Hippocampal formation (tissue), 2 donors: Measurements from ENCODE around the gene CDK18.
A peak's percentile ranks its signal among the peaks of the same experiment; 100 is the strongest.

Source experiments
- DNase-seq, 2 donors: peaks; one replicate each; lab custom pipeline; 2025; lab: John Stamatoyannopoulos, UW

CDK18 gene

DNA sequence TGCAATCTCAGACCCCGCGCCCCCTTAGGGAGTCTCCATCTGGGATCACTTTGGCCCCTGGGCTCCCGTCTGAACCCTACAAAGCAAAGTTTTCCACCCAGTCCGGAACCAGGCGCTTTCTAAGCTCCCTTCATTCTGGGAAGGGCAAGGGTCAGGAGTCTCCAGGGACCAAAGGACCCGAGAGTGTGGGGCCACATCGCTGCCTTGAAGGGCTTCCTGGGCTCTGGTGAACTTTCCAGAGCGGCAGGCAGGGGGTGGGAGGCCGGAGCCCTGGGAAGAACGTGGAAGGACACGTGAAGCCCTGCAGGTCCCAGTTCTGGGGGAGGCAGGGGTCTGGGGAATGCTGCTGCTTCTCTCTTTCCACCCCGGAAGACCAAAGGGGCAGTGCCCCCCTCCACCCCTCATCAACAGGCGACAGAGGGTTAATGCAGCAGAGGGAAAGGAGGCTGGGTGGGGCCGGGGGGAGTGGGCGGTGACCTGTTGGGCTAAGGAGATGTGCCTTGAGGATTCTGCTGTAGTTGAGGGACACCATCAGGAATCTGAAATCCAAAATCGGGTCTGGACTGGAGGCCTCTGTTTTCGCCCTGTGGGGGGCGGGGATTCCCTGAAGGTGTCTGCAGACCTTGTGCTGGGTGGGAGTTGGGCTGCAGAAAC, 734 bp downstream of the CDK18 start:
- DNase-seq = no peak

DNA sequence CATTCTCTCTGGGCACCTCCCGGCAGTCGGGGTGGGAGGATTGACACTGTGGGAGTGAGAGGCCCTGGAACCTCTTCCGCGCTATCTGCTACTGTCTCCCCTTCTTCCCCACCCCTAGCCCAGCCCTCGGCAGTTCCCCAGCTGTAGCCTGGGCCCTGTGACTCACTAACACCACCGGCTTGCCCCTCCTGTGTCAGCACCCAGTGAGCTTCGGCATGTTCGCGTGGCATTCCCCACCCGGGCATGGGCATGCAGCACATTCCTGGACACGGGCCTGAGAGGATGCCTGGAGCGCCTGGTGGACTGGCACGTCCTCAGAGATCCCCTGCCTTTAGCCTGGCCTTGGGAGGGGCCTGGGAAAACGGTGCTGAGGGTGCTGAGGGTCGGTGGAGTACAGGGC, 1.3 kb downstream of the CDK18 start:
- DNase-seq = peak in 1 of 2 donors; percentile 36

DNA sequence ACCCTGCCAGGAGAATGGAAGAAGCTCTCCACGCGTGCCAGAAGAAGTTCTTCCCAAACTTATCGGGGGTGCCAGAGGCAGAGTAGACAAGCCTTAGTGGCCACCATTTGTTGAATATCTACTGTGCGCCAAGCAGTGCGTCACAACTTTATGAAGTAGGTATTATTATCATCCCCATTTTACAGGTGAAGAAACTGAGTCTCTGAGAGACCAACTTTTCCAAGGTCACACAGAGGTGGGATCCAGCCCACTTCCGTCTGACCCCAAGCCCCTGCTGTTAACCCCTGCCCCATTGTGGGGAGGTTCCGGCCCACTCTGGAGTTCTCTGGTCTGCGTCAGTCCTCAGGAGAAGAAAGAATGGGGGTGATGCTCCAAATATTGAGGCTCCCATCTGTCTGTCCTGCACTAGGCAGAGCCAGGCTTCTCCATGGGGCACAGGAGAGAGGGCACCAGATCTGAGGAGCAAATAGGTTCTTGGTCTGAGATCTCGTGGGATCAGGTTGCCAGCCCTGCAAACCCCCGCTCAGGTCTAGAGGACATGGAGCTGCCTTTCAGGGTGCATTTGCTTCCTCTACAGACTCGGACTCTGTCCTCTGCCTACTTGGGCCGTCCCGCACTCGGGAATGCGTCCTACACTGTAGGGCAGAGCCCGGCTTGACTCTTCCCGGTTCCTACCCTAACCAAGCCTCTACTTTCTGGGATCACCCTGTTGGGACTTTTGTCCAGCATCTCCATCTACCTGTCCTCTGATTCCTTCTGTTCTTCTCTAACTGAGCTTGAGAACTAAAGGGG, 2.1 kb downstream of the CDK18 start:
- DNase-seq = no peak

DNA sequence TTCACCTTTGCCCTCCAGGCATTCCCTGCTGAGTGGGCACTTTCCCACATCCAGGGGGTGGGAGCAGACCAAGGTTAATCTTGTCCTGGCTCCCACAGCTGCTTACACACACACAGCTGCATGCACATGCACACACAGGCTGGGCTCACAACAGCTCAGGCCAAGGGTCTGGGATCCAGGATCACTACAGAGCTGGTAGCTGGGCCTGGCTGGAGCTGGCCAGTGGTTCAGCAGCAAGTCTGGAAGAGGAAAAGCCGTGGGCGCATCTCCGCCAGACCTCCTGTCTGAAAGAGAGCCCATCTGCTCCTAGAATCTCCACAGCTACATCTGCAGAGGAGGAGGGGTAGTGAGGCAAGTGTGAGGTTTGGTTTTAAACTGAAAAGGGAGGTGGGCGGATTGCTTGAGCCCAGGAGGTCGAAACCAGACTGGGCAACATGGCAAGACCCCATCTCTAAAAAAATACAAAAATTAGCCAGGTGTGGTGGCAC, 3.8 kb downstream of the CDK18 start:
- no peak for DNase-seq

DNA sequence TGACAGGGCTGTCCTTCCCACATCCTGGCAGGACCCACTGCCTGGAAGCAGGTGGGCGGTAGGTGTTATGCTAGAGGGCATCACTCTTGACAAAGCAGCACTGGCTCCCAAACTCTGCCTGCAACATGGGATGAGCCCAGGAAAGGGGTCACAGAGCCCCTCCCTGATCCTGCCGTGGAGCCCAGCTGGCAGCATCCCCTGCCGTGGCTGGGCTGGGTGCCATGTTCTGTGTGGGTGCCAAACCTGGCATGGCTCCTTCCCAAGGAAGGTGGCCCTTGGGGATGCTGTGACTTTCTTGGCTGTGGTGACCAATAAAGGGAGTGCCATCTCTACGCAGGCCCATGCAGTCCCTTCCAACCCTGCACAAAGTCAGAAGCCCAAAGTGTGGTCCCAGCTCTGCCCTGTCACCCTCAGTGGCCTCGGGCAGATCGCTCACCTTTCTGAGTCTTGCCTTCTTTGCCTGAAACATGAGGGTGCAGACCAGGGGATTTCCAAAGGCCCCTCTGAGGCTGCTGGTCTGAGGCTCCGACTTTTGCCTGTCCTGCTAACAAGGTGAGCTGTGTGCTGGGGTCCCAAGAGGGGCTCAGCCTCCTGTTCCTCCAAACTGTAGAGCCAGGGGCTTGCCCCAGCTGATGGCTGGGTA, 6.0 kb downstream of the CDK18 start:
- DNase-seq = no peak

DNA sequence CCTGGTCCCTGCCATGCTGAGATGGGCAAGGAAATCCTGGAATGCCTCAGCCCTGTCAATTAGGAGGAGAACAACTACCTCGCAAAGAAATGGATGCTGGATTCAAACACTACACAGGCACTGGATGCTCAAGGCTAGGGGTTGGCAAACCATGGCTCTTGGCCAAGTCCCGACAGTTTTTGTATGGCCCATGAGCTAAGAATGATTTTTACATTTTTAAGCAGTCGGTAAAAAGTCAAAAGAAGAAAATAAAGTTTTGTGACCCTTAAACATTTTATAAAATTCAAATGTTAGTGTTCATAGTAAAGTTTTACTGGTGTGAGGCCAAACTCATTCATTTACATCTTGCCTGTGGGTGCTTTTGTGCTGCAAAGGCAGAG, 6.5 kb downstream of the CDK18 start:
- DNase-seq = no peak

DNA sequence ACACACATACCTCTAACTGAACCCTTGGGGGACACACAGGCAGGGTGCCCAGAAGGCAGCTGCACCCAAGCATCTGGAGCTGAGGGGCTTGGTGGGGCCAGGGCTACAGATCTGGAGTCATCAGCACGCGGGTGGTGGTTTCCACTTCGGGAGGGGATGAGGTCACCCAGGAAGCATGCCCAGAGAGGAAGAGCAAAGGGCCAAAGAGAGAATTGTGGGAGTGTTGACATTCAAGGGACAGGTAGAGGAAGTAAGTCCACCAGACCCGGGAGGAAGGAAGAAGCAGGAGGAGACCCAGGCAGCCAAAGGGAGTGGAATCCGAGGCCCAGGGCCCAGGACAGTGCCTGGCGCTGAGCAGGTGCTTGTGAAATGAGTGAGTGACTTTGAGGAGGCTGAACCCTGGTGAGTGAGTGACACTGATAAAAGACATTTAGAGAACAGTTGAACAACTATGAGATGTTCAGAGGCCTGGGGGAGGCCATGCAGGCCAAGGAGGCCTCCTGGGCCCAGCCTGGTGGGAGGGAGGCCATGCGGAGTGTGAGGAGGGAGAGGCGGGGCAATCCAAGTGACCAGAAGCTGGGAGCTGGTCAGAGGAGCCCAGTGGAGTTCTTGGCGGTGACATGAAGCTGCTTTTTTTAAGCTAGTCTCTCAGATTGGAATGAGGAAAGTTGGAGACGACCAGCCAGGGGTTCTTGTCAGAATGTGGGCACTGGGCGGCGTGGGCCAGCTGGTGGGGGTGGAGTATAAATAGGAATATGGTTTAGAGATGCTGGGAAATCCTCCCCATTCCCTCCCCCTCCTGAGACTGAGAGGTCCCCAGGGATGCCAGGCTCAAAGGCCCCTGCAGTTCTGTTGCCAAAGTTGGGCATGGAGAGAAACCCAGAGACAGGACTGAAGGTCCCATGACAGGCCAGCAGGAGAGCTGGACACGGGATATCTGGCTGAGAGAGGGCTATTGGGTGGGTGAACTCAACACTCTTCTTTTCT, 7.9 kb downstream of the CDK18 start:
- DNase-seq = peak in 1 of 2 donors; percentile 12

DNA sequence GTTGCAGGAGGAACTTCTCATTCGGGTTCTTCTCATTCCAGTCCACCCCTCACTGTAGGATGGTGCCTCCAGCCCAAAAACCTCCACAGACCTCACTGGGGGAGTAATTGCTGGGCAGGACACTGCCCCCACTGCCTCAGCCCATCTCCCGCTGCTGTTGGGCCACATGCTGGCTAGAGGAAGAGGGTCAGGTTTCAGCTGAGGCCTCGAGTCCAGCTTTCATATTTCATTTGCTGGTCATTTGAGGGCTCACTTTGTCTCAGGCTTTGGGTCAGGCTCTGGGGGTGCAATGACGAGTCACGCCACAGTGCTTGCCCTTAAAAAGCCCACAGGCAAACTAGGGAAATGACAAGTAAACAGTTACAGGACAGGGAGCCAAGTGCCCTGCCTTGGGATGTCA, 9.3 kb downstream of the CDK18 start:
- no peak for DNase-seq

DNA sequence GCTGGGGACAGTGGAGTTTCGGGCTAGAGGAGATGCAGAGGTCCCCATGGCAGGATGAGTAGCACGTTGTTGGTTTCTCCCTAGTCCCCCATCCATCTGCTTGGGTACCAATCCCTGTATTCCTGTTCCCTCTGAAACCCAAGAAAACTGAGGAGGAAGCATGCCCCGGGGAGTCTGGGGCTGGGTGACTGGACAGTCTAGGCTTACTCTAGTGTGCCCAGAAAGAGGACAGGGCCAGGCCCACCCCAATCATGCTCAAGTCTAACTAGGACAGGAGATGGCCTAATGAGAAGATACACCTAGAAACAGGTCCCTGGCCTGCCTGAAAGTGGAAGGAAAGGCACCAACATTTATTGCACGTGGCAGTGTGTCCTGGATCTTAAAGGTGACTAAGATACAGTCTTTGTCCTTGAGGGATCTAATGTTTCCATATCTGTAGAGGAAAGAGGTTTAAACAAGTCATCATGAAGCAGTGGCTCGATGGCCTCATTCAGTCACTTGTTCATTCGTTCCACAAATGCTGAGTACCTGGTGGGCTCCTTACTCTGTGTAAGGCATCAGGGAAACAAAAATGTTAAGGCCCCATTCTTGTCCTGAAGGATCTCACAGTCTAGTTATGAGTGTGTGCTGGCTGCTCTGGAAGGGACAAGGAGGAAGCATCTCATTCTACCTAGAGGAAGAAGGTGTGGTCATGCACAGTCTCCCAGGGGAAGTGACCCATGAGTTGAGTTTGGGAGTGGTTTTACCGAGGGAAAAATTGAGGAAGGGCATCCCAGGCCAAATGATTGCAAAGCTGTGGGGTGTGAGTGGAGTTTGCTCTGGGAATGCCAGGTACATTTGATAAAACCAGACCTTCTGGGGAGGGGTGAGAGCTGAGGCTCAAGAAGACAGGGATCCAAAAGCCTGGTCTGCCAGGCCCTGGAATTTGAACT, 10.0 kb downstream of the CDK18 start:
- DNase-seq = no peak

DNA sequence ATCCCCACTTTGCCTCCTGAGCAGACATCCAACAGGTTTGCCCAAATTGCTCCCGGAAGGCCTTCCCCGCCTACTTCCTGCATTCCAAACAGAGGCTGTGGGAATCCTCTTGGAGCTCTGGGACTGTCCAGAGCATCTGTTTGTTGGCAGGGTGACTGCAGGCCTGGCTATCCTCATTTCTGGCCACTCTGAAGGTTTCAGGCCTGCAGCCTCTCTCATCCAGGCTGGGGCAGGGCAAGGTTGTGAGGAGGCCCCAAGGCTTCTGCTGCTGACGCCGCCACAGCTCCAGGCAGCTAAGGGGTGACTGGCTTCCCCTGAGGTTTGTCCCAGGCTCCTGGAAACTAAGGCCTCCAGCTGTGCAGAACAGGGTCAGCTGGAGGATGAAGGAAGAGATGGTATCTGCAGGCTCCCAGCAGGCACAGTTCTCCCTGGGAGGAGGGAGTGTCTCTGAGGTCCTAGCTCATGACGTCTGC, 11.3 kb downstream of the CDK18 start:
- no peak for DNase-seq

DNA sequence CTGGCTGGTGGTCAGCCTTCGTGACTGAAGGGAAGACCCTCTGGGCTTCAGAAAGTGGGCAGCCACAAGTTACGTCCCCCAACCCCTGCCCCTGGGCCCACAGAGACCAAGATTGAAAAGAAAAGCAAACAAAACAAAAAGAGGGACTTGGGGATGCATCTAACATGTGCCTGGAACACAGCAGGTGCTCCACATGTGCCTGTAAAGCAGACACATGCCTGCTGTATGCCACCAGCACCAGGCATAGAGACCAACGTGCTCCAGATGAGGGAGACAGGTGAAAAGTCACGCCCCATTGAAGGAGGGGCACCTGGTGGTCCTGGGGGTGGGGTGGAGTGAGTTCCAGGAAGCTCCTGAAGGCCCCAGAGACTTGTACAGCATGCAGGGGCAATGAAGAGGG, 11.9 kb downstream of the CDK18 start:
- no peak for DNase-seq

DNA sequence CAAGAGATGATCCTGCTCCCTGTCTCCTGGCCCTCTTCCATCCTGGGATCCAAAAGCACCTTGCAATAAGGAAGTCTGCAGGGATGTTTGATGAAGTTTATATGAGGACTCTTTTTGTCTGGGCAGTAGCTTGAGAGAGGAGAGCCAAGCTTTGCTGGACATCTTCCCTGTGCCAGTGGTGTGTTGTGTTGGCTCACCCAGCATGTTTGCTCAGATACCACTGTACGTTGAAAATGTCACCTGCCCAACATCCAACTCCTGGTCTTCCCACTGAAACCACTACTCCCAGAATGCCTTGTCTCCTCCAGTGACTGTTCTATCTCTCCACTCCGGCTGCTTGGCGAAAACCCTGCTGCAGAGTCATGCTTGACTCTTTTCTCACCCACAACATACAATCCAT, 12.8 kb downstream of the CDK18 start:
- DNase-seq = no peak

DNA sequence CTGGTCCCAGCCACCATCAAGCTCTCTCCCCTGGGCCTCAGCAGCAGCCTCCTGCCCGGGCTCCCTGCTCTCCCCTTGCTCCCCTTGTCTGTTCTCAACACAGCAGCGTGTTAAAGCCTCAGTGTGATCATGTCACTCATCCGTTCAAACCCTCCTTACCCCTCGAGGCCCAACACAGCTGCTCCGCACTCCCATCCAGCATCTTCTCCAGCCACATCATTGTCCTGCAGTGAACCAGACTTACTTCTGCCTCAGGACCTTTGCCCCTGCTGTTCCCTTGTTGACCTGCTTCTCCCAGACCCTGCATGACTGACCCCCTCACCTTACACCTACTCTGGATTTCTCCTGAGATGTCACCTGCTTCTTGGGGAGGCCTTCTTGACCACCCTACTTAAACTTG, 13.3 kb downstream of the CDK18 start:
- no peak for DNase-seq

DNA sequence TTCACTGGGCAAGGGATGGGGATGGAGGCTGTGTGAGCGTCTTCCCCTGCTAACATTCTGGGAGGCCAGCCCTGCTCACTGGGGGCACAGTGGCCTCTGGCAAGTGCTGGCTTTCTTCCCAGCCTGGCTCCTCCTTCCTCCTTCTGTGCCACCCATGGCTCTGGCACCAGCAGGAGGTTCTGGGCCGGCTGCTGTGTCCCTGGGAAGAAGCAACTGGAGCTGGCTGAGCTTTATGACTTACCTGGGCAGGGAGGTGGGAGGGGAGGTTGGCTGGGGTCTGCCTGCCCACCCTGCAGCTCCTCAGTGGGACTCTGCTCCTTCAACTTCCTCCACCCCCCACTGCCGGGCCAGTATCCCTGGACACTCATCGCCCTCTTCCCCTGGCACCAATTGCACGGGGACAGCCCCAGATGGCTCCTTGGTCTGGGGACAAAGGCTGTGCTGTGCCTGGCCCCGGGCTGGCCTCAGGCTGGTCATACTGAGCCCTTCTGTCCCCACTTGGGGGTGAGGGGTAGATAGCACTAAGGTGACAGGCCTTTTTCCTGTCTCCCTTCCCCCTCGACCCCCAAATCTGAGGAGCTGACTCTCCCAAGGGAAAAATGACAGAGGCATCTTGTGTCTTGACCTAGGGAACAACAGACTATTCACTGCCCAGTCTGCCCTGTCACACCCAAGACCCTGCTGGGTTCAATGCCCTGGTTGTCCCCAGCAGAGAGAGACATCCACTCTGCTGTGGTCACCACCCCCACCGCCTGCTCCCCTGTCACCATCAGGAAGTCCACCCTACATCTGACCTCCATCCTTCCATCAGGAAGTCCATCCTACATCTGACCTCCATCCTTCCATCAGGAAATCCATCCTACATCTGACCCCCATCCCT, 14.4 kb downstream of the CDK18 start:
- peak; percentile 89 to 95 for DNase-seq

DNA sequence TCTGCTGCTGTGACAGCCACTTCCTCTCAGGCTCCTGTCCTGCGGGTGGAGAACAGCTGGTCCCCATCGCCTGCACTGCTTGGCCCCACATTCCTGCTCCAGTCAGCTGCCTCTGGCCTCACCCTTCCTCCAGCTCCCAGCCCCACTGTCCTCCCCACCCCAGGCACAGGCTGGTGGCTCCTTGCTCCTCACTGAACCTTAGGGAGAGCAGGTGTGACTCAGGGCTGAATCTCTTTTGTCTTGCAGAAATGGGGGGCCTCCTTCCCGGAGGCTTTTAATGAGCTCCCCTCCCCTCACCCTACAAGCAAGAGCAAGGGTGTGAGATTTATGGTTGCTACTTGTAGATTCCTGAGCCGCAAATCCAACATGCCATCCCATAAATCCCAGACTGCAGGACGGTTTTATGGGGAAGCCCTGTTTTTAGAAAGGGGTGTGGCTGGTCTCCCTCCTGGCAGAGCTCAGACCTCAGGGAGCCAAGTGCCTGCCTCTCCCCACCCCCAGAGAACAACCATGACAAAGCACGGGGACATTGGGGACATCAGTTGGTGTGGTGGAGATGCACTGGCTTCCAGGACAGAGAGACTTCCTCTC, 15.2 kb downstream of the CDK18 start:
- DNase-seq = peak; percentile 83 to 84

DNA sequence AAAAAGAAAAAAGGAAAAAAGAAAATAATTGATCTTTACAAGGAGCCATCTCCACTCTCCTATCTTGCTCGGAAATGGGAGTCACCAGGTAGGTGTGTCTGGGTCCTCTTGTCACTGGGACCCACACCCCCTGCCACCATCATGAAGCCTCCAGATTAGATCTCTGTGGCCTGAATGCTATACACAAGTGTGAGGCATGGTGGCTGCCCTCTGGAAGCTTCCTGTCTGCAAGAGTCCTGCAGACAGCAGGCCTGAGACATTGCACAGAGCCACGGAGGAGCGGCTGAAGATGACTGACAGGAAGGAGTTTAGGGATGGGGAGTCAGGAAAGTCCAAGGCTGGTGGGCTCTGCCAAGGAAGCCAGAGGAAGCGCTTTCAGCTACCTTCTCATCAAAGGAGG, 16.2 kb downstream of the CDK18 start:
- no peak for DNase-seq

DNA sequence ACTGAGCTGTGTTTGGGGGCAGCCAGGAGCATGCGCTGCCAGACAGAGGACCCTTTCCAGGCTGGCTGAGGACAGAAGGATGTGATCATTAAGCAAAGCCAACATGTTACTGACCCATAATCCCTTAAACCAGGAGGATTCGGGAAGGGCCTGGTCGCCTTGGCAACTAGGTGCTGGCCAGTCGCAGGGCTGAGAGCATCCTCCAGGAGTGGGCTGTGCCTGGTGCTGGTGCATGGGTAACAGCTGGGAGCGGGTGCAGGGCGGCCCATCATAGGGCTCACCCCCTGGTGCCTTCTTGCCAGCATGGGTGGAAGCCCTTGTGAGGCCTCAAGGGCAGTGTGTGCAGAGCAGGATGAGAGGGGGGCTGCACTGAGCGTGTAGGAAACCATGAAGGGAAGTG, 17.2 kb downstream of the CDK18 start:
- DNase-seq = no peak

DNA sequence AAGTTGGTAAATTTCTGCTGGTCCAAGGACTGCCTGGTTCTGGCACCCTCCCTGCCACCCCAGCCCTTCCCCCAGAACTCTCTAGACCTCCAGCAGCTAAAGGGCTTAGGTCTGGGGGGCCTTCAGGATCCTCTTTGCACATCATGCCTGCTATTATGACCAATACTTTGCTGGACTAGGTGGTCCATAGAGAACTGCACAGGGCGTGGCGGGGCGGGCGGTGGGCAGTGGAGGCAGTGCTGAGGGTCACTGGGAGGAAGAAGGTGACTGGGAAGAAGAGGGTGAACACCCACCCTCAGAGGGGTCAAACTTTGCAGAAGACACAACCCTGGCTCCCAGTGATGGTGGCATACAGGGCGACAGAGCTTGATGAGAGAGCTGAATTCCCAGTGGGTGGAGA, 18.2 kb downstream of the CDK18 start:
- no peak for DNase-seq

DNA sequence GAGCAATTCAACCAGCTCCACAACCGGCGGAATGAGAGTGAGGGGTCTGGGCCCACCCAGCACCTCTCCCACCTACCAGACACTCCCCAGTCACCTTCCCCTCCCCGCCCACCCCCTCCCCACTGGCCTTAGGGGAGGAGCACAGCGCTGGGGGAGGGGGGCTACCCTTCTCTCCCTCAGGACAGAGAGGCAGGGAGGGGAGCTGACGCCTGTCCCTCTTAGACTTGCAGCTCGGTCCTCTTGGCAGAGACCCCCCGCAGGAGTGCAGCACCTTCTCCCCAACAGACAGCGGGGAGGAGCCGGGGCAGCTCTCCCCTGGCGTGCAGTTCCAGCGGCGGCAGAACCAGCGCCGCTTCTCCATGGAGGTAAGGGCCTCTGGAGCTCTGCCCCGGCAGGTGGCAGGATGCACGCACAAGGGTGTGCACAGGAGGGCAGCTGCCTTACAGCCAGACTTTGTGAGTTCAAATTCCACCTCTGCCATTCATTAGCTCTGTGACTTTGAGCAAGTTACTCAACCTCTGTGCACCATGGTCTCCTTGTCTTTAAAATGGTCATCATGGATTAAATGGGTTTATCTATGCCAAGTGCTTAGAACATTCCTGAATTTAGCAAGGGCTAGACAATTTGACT, 18.9 kb downstream of the CDK18 start:
- DNase-seq = no peak
